ENCODE data around the gene GLB1L. TPM values are rescaled to one million over a fixed set of nuclear protein-coding genes. Genes with fewer than 3 reads are reported as not detected.

The GLB1L gene
- total and polyA plus RNA-seq, 2 experiments from 2014 or later = 3.4 to 13.5 TPM

GRCh38 chr2:219218732-219219701, 26.2 kb downstream of the GLB1L start, which contains the start of gene ABCB6:
Gene ABCB6 (minus strand): TSS chr2:219218958. CDS start chr2:219218673, 285 bp downstream.
- Histone ChIP-seq H3K27me3 (replicated peaks; ENCODE audit: insufficient read depth) (no peaks in the 10 kb centered on the region), H2AFZ (peak within 1 kb of the TSS; percentile 35), H3K4me1 (ENCODE audit: insufficient read depth) (peaks cover 16% of the 10 kb centered on the region), H3K9me2 (ENCODE audit: insufficient read depth) (no peaks in the 10 kb centered on the region), H3K9me3 (ENCODE audit: low read depth) (no peaks in the 10 kb centered on the region), H4K20me1 (ENCODE audit: insufficient read depth) (no peaks in the 10 kb centered on the region), H3K36me3 (ENCODE audit: low read depth) (peaks cover 15% of the 10 kb centered on the region), H3K79me2 (ENCODE audit: insufficient read depth) (peaks cover 11% of the 10 kb centered on the region; the same call in 1 of the 2 replicates), H3K9ac (peak within 1 kb of the TSS; percentile 83), H3F3A (ENCODE audit: insufficient read depth) (peaks cover 17% of the 10 kb centered on the region), H3K4me3 (peak within 1 kb of the TSS; percentile 69), H3K4me2 (ENCODE audit: unreplicated experiment) (peak within 1 kb of the TSS; percentile 75), H3K27ac (peak within 1 kb of the TSS; percentile 91)
- in situ Hi-C loops (cut with MboI) = no loop called here
- WGBS, 2 experiments (ENCODE audit: low coverage in 1 of 2, low lambda C conversion rate in 2 of 2, missing lambda C conversion rate in 2 of 2) = 6 to 9% methylated on average over 47 to 67 of the region's 71 CpGs
- peak; percentile 96 for DNase-seq
- TF ChIP-seq EZH2 (IDR thresholded peaks at IDR 0.05; ENCODE audit: insufficient read depth, poor library complexity, severe bottlenecking) (no peak), EZH2phosphoT487 (IDR thresholded peaks at IDR 0.05; ENCODE audit: insufficient read depth, low read depth) (no peak)

- H3K9me2 ChIP-seq (ENCODE audit: insufficient read depth) = no peaks in the 10 kb centered on the region
- TF ChIP-seq EZH2 (IDR thresholded peaks at IDR 0.05; ENCODE audit: insufficient read depth, poor library complexity, severe bottlenecking) (no peak), EZH2phosphoT487 (IDR thresholded peaks at IDR 0.05; ENCODE audit: insufficient read depth, low read depth) (no peak)
- H4K20me1 ChIP-seq (ENCODE audit: insufficient read depth) = no peaks in the 10 kb centered on the region
- peak overlapping the region; percentile 75 for H3K4me2 ChIP-seq (ENCODE audit: unreplicated experiment)
- WGBS, 2 experiments (ENCODE audit: low coverage in 1 of 2, low lambda C conversion rate in 2 of 2, missing lambda C conversion rate in 2 of 2) = 1 to 3% methylated on average over 25 to 33 of the region's 37 CpGs
- no peaks in the 10 kb centered on the region for H3K27me3 ChIP-seq (replicated peaks; ENCODE audit: insufficient read depth)
- no peaks in the 10 kb centered on the region for H3K9me3 ChIP-seq (ENCODE audit: low read depth)
- H3K4me1 ChIP-seq (ENCODE audit: insufficient read depth) = peaks cover 16% of the 10 kb centered on the region
- peak overlapping the region; percentile 69 for H3K4me3 ChIP-seq
- peaks cover 11% of the 10 kb centered on the region; the same call in 1 of the 2 replicates for H3K79me2 ChIP-seq (ENCODE audit: insufficient read depth)
- peak overlapping the region; percentile 33 for H2AFZ ChIP-seq
- H3K36me3 ChIP-seq (ENCODE audit: low read depth) = peaks cover 8% of the 10 kb centered on the region; the same call in 1 of the 2 replicates
- H3K9ac ChIP-seq = peak overlapping the region; percentile 83
- in situ Hi-C loops (cut with MboI) = no loop called here
- DNase-seq = peak; percentile 95
- H3F3A ChIP-seq (ENCODE audit: insufficient read depth) = peaks cover 17% of the 10 kb centered on the region
- H3K27ac ChIP-seq = peak overlapping the region; percentile 91
Observed at GRCh38 chr2:219218217-219218731, 27.0 kb downstream of the GLB1L start.

GRCh38 chr2:219216535-219216915, 28.7 kb downstream of the GLB1L start:
- WGBS, 2 experiments (ENCODE audit: low coverage in 1 of 2, low lambda C conversion rate in 2 of 2, missing lambda C conversion rate in 2 of 2) = 82 to 88% methylated on average over 6 of the region's 6 CpGs
- no peak overlapping the region for H3K4me2 ChIP-seq (ENCODE audit: unreplicated experiment)
- H3K9me2 ChIP-seq (ENCODE audit: insufficient read depth) = no peaks in the 10 kb centered on the region
- in situ Hi-C loops (cut with MboI) = no loop called here
- no peaks in the 10 kb centered on the region for H4K20me1 ChIP-seq (ENCODE audit: insufficient read depth)
- H3K9me3 ChIP-seq (ENCODE audit: low read depth) = no peaks in the 10 kb centered on the region
- peaks cover 17% of the 10 kb centered on the region for H3F3A ChIP-seq (ENCODE audit: insufficient read depth)
- H3K4me1 ChIP-seq (ENCODE audit: insufficient read depth) = peaks cover 16% of the 10 kb centered on the region
- H3K79me2 ChIP-seq (ENCODE audit: insufficient read depth) = peaks cover 11% of the 10 kb centered on the region; the same call in 1 of the 2 replicates
- no peak overlapping the region for H3K9ac ChIP-seq
- no peaks in the 10 kb centered on the region for H3K27me3 ChIP-seq (replicated peaks; ENCODE audit: insufficient read depth)
- TF ChIP-seq EZH2 (IDR thresholded peaks at IDR 0.05; ENCODE audit: insufficient read depth, poor library complexity, severe bottlenecking) (no peak), EZH2phosphoT487 (IDR thresholded peaks at IDR 0.05; ENCODE audit: insufficient read depth, low read depth) (no peak)
- no peak for DNase-seq
- no peak overlapping the region for H3K4me3 ChIP-seq
- H3K27ac ChIP-seq = no peak overlapping the region
- peaks cover 2% of the 10 kb centered on the region; the same call in 1 of the 2 replicates for H3K36me3 ChIP-seq (ENCODE audit: low read depth)
- H2AFZ ChIP-seq = no peak overlapping the region

- in situ Hi-C loops (cut with MboI) = no loop called here
- 95 to 96% methylated on average over 26 to 27 of the region's 27 CpGs for WGBS, 2 experiments (ENCODE audit: low coverage in 1 of 2, low lambda C conversion rate in 2 of 2, missing lambda C conversion rate in 2 of 2)
- TF ChIP-seq EZH2phosphoT487 (IDR thresholded peaks at IDR 0.05; ENCODE audit: insufficient read depth, low read depth) (no peak), EZH2 (IDR thresholded peaks at IDR 0.05; ENCODE audit: insufficient read depth, poor library complexity, severe bottlenecking) (no peak)
- Histone ChIP-seq H3K9ac (no peak overlapping the region), H3K79me2 (ENCODE audit: insufficient read depth) (peaks cover 11% of the 10 kb centered on the region; the same call in 1 of the 2 replicates), H3K36me3 (ENCODE audit: low read depth) (no peaks in the 10 kb centered on the region), H2AFZ (no peak overlapping the region), H3K4me3 (no peak overlapping the region), H3K9me2 (ENCODE audit: insufficient read depth) (no peaks in the 10 kb centered on the region), H4K20me1 (ENCODE audit: insufficient read depth) (no peaks in the 10 kb centered on the region), H3K9me3 (ENCODE audit: low read depth) (no peaks in the 10 kb centered on the region), H3K4me2 (ENCODE audit: unreplicated experiment) (no peak overlapping the region), H3F3A (ENCODE audit: insufficient read depth) (peaks cover 17% of the 10 kb centered on the region), H3K27me3 (replicated peaks; ENCODE audit: insufficient read depth) (no peaks in the 10 kb centered on the region), H3K27ac (no peak overlapping the region), H3K4me1 (ENCODE audit: insufficient read depth) (peaks cover 16% of the 10 kb centered on the region)
- no peak for DNase-seq
Observed at GRCh38 chr2:219215871-219216534, 29.2 kb downstream of the GLB1L start.
